HG03196 (cell line): ENCODE measurements around the gene CFAP61.
"Not testable (repeated sequence)": the region's sequence is repeated elsewhere in the genome, so short reads cannot be mapped to it uniquely, and the experiment has no call there.

Source experiments
- ATAC-seq: cut with Tn5 transposase; IDR thresholded peaks from one replicate; pipeline ENCODE4 v1.9.1; 2021; ENCODE audit not compliant: unreplicated experiment

The CFAP61 gene

GRCh38 chr20:20227013-20227571, 174.8 kb downstream of the CFAP61 start:
- ATAC-seq = no peak

DNA sequence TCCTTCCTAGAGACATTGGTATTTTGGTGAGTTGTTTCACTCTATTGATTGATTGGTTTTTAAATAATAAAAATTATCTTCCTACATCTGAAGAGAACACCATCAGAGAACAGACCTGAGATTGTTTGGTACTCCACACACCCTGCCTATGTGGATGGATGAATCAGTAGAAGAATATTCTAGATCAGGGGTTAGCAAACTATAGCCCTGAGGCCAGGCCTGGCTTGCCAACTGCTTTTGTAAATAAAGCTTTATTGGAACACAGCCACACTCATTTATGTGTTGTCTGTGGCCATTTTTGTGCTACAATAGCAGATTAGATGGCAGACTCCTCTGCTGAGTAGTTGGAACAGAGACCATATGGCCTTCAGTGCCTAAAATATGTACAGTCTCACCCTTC, 176.0 kb downstream of the CFAP61 start:
- ATAC-seq = no peak

GRCh38 chr20:20229595-20229994, 177.3 kb downstream of the CFAP61 start:
- no peak for ATAC-seq

- ATAC-seq = no peak
These were observed 178.4 kb downstream of the CFAP61 start for GRCh38 chr20:20230741-20231140.

DNA sequence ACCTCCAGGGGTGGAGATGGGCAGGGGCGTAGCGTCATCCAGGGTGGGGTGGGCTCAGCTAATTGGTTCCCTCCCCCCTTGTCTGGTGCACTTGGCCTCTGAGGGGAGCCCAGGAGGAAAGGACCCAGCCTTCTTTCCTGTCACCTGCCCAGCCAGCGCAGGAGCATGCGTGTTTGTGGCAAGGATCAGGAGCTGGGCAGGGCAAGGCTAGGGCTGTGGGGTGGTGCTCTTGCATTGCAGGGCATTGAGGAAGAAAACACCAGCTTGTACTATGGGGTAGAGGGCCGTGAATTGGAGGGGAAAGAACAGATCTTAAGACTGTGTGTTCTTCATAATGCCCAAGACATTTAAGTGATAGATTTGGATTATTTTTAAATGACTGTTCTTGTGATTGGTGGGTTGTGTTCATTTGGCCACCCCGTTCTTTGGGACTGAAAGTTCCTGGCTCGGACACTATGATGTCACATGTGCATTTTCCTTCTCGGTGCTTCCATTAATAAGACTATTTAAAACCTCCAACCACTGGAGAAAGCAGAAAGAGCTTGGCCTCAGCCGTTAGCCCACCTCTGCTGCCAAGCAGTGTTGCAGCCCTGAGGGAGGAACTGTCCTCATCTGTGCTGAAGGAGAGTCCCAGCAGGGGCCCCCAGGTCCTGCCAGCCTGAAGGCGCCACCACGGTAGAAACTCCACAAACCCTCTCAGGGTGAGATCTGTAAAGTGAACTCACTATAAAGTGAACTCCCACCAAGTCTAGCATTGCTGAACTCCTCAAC, 179.4 kb downstream of the CFAP61 start:
- ATAC-seq = no peak

GRCh38 chr20:20233041-20233514, 180.7 kb downstream of the CFAP61 start:
- ATAC-seq = no peak

DNA sequence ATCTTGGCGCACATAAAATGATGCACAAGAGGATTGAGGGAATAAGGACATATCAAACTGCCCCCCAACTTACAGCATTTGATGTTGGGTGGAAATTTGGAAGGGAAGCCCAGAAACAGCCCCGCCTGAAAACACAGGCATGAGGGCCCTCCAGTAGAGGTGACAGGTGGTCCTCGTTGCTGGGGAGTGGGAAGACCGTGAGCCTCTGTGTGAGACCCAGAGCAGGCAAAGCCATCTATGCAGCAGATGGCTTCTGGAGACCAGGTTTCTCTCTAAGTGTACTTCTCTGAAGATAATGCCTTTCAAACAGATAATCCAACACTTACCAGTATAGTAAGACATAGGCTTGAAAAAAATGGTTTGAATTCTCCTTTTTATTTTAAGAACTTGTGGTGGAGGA, 183.3 kb downstream of the CFAP61 start:
- ATAC-seq = no peak

GRCh38 chr20:20237093-20237959, 185.0 kb downstream of the CFAP61 start:
- no peak for ATAC-seq

GRCh38 chr20:20241976-20242375, 189.6 kb downstream of the CFAP61 start:
- ATAC-seq = no peak

DNA sequence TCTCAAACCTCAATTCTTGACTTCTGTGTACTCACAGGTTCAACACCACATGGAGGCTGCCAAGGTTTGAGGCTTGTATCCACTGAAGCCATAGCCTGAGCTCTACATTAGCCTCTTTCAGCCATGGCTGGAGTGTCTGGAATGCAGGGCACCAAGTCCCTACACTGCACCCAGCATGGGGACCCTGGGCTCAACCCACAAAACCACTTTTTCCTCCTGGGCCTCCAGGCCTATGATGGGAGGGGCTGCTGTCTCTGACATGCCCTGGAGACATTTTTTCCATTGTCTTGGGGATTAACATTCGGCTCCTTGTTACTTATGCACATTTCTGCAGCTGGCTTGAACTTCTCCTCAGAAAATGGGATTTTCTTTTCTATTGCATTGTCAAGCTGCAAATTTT, 192.1 kb downstream of the CFAP61 start:
- not testable (repeated sequence) for ATAC-seq

GRCh38 chr20:20246996-20247633, 194.8 kb downstream of the CFAP61 start:
- no peak for ATAC-seq

DNA sequence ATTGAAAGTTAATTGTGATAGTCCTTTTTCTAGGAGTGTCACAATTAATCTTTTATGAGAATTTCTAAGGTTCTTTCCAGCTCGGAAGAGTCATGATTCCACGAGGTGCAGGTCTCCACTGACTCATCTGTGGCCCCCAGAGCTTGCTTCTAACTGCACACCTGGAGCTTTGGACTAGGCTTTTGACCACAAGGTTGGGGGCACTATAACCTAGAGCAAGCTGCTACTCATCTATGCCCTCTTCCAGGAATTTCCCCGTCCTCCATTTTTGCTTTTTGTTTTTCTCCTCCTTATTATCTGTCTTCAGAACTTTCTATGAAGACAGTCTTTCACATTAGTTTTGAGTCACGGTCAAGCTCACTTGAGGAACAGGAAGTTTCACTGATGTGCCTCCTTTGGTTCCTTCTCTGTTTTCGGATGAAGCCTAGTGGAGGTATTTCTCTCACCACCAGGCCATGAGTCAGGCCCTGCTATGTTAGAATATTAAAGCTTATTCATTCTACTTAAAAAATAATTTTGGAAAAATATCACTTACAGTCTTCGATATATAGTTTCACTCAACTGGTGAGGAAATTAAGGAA, 196.4 kb downstream of the CFAP61 start:
- no peak for ATAC-seq

DNA sequence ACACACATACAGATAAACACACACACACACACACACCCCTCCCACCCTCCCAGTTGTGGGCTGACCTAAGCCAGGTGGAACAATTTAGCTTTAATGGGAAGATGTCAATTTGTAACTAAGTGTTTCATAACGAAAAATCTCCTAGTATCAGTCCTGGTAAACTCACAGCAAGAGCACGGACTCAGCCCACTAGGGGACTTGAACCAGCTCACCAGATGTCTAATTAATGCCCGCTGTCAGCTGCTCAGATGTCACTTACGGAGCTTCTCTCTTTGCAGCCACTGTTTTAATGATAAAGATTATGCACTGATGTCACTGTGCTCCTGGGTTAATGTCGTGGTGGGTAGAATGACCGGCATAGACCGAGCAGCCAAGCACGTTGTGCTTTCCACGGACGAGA, 199.0 kb downstream of the CFAP61 start:
- ATAC-seq = no peak

GRCh38 chr20:20251836-20252235, 199.5 kb downstream of the CFAP61 start:
- ATAC-seq = no peak

- no peak for ATAC-seq
These were observed 200.9 kb downstream of the CFAP61 start for GRCh38 chr20:20253039-20253743.

DNA sequence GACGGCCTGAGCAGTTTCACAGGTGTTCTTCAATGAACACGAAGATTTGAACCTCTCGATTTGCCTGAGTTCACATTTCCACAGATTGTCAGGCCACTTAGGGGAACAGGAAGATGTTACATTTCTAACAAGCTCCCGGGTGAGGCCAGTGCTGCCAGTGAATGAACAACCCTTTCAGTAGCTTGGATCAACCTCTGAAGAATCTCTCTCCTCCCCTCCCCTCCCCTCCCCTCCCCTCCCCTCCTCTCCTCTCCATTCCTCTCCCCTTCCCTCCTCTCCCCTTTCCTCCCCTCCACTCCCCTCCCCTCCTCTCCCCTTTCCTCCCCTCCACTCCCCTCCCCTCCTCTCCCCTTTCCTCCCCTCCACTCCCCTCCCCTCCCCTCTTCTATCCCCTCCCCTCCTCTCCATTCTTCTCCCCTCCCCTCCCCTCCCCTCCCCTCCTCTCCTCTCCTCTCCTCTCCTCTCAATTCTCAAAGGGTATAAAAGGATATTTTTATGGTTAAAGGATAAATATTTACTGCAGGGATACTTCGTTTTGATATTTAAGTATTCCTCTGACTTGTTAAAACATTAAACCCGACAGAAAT, 201.5 kb downstream of the CFAP61 start:
- no peak for ATAC-seq

DNA sequence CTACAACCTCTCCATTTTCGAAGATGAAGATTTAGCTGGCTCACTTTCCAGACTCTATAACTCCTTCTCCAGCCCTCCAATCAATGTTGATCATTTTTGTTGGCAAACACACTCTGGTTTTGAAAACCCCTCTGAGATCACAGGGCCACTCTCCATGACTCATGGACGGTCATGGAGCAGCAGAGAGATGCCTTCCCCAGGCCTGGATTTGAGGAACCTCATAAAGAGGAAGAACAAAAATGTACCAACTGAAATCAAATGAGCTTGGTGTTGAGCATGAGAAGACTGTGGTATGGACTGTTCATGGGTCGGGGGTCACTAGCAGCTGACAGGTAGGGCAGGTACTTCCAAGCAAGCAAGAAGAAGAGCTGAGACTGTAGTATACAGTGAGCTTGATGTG, 202.8 kb downstream of the CFAP61 start:
- ATAC-seq = no peak

- no peak for ATAC-seq
These were observed 207.2 kb downstream of the CFAP61 start for GRCh38 chr20:20259533-20259932.

DNA sequence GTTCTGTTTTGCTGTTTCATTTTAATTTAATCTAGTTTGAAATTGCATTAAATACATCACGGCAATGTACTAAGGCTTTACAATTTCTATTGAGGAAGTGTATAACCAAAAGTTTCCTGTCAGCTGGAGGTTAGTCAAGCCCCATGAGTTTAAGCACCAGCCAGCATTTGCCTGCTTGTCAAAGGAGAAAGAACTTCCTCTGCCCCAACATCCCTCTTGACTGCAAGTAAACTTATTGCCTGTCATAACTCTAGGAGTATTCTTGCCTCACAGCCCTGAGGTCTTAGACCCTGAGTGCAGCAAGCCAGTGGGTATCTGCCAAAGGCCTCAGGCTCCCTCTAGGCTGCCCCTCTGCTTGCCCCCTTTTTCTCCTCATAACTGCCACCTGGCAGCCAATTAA, 208.8 kb downstream of the CFAP61 start:
- ATAC-seq = no peak

DNA sequence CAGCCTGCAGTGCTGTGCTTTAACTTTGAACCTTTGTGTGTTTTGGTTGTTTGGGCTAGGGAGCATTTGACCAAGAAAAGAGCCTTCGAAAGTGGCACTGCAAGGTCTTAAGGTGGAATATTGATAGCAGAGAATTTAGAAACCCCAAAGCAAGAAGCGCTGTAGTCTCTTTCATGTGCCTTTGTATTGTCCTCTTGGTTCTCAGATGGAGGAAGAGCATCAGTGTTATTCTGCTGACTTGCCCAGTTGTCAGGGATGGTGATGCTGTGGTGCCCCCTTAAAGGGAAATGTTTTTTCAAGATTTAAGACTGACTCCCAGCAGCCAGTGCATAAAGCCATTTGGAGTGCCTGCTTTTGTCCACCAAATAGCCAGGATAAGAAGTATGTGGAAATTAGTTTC, 212.9 kb downstream of the CFAP61 start:
- ATAC-seq = no peak
